DMS153 treated with DMSO at 0.1 percent for 48 hours (cell line): Measurements from ENCODE around the gene IREB2.
A peak's percentile ranks its signal among the peaks of the same experiment; 100 is the strongest.
"Not testable (repeated sequence)": the region's sequence is repeated elsewhere in the genome, so short reads cannot be mapped to it uniquely, and the experiment has no call there.

ENCODE experiments used
- DNase-seq: peaks from one replicate; lab custom pipeline; 2025; ENCODE audit not compliant: unreplicated experiment; lab: John Stamatoyannopoulos, UW

The IREB2 gene

GRCh38 chr15:78461171-78461888 lies 23.3 kb downstream of the IREB2 start:
- DNase-seq: no peak

- no peak for DNase-seq
These were observed 31.0 kb downstream of the IREB2 start for GRCh38 chr15:78469031-78469430.

GRCh38 chr15:78477295-78477694 lies 39.3 kb downstream of the IREB2 start:
- no peak for DNase-seq

GRCh38 chr15:78479650-78480049 lies 41.6 kb downstream of the IREB2 start:
- DNase-seq: no peak

- DNase-seq: no peak
These were observed 43.9 kb downstream of the IREB2 start for GRCh38 chr15:78481917-78482316.

- DNase-seq: no peak
These were observed 54.9 kb downstream of the IREB2 start for GRCh38 chr15:78492872-78493271.

- DNase-seq: no peak
These were observed 63.8 kb downstream of the IREB2 start for GRCh38 chr15:78501857-78502256.

GRCh38 chr15:78502641-78503040 lies 64.6 kb downstream of the IREB2 start:
- no peak for DNase-seq

- peak; percentile 77 for DNase-seq
These were observed 69.2 kb downstream of the IREB2 start, which contains the start of gene HYKK for GRCh38 chr15:78506971-78507830. TSS of gene HYKK (plus strand) at chr15:78507577. CDS start at chr15:78513089, 5,512 bp downstream.

- no peak for DNase-seq
These were observed 69.8 kb downstream of the IREB2 start for GRCh38 chr15:78507831-78508160.

- DNase-seq: no peak
These were observed 70.3 kb downstream of the IREB2 start for GRCh38 chr15:78508272-78508671.

GRCh38 chr15:78509726-78510312 lies 71.8 kb downstream of the IREB2 start:
- DNase-seq: no peak

GRCh38 chr15:78520035-78520434 lies 82.0 kb downstream of the IREB2 start:
- not testable (repeated sequence) for DNase-seq

GRCh38 chr15:78524230-78524629 lies 86.2 kb downstream of the IREB2 start:
- no peak for DNase-seq

GRCh38 chr15:78527325-78527724 lies 89.3 kb downstream of the IREB2 start:
- no peak for DNase-seq

GRCh38 chr15:78533331-78533730 lies 95.3 kb downstream of the IREB2 start:
- DNase-seq: no peak

- no peak for DNase-seq
These were observed 98.1 kb downstream of the IREB2 start for GRCh38 chr15:78536134-78536533.

- no peak for DNase-seq
These were observed 99.4 kb downstream of the IREB2 start for GRCh38 chr15:78537266-78537905.

- DNase-seq: no peak
These were observed 100.3 kb downstream of the IREB2 start for GRCh38 chr15:78538358-78538757.

- not testable (repeated sequence) for DNase-seq
These were observed 101.6 kb downstream of the IREB2 start for GRCh38 chr15:78539464-78540140.
